GM19193 (cell line): ENCODE measurements around the gene SLC5A11.

Experiments
- POLR2A ChIP-seq: IDR thresholded peaks from 4 replicates; pipeline ENCODE4 v1.6.1; 2011; ENCODE audit not compliant: insufficient read depth, insufficient read length; ENCODE audit errors: extremely low read depth

Gene SLC5A11

DNA sequence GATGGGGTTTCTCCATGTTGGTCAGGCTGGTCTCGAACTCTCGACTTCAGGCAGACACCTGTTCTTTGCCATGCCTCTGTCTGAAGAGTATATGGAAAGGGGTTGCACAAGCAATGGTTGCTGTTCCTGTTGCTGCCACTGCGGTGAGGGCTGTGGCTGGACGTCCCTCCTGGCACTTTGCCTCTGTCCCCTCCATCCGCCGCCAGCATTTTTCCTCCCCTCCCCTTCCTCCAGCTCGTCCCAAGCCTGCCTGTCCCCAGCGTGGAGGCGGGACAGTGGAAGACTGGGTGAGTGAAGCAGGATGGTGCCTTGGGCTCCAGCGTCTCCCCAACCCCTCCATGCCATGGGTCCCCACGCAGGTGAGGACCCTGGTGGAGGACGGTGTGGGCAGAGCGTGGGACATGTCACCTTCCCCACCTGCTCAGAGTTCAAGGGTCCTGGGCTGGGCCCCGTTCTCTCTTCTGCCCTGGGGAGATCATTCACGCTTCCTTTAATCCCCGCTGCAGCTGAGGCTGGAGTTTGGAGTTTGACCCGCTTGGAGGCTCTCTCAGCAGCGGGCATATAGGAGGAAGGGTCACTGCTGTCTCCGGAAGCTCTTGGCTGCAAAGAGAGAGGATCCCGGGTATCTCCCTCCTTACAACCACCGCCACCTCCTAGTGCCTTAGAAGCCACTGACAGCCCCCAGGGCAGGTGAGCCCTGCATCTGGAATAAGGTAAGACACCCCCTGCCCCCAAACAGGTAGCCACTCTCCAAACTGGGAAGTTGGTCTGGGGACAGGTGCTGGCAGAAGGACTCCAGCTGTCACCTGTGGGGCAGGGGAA is at the start of gene SLC5A11:
TSS of gene SLC5A11 (plus strand) at position 238 of the 822 bp plus-strand sequence. CDS start 12,681 bp downstream, outside the sequence.
- no peak for TF ChIP-seq POLR2A

GRCh38 chr16:24800586-24800985 is 45.2 kb upstream of the SLC5A11 start:
- no peak for TF ChIP-seq POLR2A

DNA sequence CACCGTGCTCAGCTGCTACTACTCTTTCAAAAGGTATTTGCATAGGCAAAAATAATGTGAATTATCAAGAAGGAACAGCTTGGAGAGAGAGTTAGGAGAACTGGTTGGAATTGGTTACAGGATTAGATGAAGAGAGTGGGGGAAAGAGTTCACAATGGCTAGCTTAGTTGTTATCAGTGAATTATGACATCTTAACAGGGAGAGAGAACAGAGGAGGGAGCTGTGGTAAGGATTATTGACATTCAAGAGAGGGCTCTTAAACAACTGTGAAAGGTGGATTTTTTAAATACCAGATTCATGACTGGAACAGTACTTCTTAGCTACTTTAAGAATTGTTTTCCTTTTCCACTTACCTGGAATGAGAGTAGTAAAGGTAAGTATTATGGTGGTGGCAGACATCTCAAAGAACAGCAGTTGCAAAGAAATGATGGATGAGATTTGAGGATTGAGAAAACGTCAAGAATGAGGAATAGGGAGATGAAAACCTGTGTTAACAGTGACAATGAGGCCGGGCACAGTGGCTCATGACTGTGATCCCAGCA is 43.9 kb upstream of the SLC5A11 start:
- TF ChIP-seq POLR2A, result no peak

DNA sequence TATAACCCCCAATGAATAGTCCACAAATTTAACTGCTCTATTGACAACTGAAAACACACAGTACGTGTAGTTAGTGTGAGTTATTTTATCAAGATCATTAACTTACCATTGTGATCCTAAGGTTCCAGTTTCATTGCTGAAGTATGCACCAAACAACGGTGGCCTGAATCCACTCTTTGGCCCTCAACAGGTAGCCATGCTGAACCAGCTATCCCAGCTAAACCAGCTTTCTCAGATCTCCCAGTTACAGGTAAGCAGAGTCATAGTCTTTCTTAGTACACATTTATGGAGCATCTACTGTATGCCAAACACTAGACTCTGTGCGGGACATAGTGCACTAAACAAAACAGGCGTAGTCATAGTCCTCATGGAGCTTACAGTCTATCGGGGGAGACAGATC is 40.3 kb upstream of the SLC5A11 start:
- TF ChIP-seq POLR2A, result no peak

GRCh38 chr16:24807301-24807700 is 38.5 kb upstream of the SLC5A11 start:
- TF ChIP-seq POLR2A, result no peak

GRCh38 chr16:24810951-24811843 is 34.6 kb upstream of the SLC5A11 start:
- no peak for TF ChIP-seq POLR2A

GRCh38 chr16:24815021-24815420 is 30.7 kb upstream of the SLC5A11 start:
- TF ChIP-seq POLR2A, result no peak

GRCh38 chr16:24816688-24817087 is 29.1 kb upstream of the SLC5A11 start:
- TF ChIP-seq POLR2A, result no peak

DNA sequence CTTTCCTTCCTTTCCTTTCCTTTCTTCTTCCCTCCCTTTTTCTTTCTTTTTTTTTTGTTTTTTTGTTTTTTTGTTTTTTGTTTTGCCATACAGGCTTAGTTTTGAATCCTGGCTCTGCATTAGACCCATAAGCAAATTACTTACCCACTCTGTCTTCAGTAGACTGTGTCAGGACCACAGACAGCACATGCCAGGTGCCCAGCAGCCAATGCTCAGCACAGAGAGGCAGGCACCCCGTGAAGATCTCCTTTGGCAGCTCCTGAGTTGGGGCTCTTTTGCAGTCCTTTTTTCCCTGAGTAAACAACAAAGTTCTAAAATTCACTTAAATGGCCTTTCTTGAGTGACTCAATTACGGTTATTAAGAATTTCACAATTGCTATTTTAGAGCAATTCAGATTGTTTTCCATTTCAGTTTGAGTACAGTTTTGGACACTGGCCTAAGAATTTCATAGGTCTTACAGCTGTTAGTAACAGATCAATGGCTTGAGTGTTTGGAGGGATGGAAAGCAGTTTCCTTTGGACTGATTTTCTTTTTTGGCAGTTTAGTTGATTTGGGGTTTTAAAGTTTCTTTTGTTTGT is 26.2 kb upstream of the SLC5A11 start:
- no peak for TF ChIP-seq POLR2A

GRCh38 chr16:24820522-24820921 is 25.2 kb upstream of the SLC5A11 start:
- no peak for TF ChIP-seq POLR2A

GRCh38 chr16:24821129-24821528 is 24.6 kb upstream of the SLC5A11 start:
- no peak for TF ChIP-seq POLR2A

DNA sequence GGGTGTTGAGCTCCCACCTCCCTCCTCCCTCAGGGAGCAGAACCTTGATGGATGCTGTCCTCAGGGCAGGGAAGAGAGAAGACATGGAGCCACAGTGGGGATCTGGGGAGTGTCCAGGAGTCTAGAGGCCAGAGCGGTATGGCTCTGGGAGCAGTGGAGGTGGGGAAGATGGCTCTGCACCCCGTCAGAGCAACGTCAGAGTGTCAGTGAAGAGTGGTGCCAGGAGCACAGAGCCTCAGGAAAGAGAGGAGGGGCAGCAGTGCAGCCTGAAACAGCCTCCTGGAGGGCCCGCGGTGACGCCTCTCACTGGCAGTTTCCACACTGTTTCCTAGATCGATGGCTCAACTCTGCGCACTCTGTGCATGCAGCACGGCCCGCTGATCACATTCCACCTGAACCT is 23.2 kb upstream of the SLC5A11 start:
- no peak for TF ChIP-seq POLR2A

DNA sequence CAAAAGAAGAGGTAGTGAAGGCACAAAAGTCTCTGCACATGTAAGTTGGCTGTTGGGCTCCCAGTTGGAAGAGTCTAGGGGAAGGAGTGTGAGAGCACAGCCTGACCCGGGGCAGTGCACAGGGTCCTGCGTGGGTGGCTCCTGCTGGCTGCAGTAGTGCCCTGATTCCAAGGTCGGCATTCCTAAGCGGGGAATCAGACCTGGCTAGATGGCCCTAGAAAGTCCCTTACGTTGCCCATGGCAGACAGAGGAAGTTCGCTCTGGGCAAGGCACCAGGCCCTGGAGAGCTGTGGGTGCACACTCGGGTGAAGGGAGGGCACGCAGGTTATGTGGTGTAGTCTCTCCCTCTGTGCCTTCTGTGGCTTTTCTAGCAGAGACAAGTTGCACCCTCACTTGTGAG is 22.8 kb upstream of the SLC5A11 start:
- TF ChIP-seq POLR2A, result no peak

DNA sequence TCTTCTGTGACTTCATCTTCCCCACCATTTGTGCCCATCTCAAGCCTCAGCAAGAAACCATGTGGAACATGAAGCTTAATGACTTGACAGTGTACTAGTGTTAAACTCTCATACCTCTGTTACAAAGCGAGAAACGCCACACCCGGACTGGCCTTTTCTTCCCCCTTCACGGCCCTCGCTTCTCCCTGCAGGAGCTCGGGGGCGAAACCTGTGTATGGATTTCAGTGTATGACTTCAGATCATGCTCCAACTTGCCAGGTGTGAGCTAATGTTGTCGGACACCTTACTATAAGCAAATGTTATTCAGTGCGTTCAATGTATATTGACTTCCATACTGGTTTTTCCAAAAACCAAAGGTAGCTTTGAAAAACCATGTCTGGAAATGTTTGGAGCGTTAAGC is 20.1 kb upstream of the SLC5A11 start:
- no peak for TF ChIP-seq POLR2A

DNA sequence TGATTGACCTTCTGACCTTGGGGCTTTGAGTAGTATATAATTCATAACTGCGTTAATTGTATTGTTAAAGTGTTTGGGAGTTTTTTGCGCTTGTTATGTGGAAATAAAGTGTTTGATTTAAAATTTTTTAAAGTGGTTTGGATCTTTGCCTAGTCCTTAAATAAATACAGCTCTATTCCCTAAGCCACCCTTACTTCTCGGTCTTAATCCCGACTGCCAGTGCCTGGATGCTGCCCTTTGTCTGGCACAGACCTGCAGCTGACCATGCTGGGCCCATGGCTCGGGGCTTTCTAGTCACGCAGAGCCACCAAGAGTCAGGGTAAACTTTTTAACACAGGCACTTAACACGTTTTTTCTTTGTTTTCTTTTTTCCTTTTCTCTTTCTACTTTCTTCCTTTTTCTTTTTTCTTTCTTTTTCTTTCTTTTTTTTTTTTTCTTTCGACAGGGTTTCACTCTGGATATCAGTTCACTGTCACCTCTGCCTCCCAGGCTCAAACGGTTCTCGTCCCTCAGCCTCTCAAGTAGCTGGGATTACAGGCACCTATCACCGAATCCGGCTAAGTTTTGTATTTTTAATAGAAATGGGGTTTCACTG is 19.6 kb upstream of the SLC5A11 start:
- TF ChIP-seq POLR2A, result no peak
